Measurements from ENCODE around the gene BDP1. TPM values are rescaled to one million over a fixed set of nuclear protein-coding genes. Genes with fewer than 3 reads are reported as not detected.

The BDP1 gene
- total RNA-seq, 1 experiment from 2014 or later, result 22.0 TPM

DNA sequence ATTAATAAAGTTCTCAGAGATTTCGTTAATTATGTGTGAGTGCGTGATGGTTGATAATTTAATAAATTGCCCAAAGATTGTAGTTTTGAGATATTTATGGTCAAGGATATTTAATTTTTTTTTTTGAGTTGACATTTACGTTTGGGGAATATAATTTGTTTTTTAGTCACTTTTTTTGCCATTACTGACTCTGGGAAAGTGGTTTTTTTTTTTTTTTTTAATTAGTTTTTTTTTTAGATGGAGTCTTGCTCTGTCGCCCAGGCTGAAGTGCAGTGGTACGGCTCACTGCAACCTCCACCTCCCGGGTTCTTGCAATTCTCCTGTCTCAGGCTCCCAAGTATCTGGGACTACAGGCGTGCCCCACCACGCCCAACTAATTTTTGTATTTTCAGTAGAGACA, 1.7 kb downstream of the BDP1 start (continued):
- TF ChIP-seq REST (IDR thresholded peaks at IDR 0.05; ENCODE audit: low read depth), result no peak
- TF ChIP-seq POLR2AphosphoS5 (IDR thresholded peaks at IDR 0.05; ENCODE audit: low read depth, low read length), result no peak
- no peak for TF ChIP-seq CEBPB (IDR thresholded peaks at IDR 0.05; ENCODE audit: low read depth)
- TF ChIP-seq RAD21 (IDR thresholded peaks at IDR 0.05; ENCODE audit: low read depth), result no peak
- TF ChIP-seq ZNF274 (IDR thresholded peaks at IDR 0.05; ENCODE audit: low read depth, low read length), result no peak
- no peak for TF ChIP-seq FOSL1 (IDR thresholded peaks at IDR 0.05; ENCODE audit: low read depth)
- TF ChIP-seq YY1 (IDR thresholded peaks at IDR 0.05; ENCODE audit: extremely low read depth, insufficient replicate concordance, low read depth, low read length), result no peak
- TF ChIP-seq EGR1 (IDR thresholded peaks at IDR 0.05; ENCODE audit: low read depth), result no peak
- TF ChIP-seq CBX3 (IDR thresholded peaks at IDR 0.05; ENCODE audit: low read depth), result no peak
- no peak for TF ChIP-seq SP1 (IDR thresholded peaks at IDR 0.05; ENCODE audit: low read depth)
- no peak for TF ChIP-seq ELF1 (IDR thresholded peaks at IDR 0.05; ENCODE audit: borderline replicate concordance, low read depth)

DNA sequence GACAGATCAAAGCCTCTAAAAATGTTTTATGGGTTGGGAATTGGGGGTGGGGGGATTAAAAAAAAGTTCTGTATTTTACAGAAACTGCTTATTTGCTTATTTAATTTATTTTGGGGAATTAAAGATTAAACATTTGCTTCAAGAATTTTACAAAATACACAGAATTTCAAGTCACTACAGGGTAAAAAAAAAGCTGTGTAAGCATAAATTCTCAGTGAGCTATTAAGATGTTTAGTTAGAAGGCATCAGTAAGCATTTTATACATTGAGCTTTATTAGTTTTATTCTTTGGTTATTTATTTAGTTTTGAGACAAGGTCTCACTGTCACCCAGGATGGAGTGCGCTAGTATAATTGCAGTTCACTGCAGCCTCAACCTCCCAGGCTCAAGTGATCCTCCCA, 5.2 kb downstream of the BDP1 start:
- no peak for ATAC-seq
- Histone ChIP-seq H3K27ac (ENCODE audit: low read depth, low read length) (no peak overlapping the region), H3K27me3 (ENCODE audit: insufficient read depth, low read length) (no peaks in the 10 kb centered on the region), H4K20me1 (ENCODE audit: insufficient read depth) (no peaks in the 10 kb centered on the region), H3K4me1 (ENCODE audit: control insufficient read depth in 1 of 2, insufficient read depth in 2 of 2, low read length in 2 of 2) (peaks cover 7 to 8% of the 10 kb centered on the region in 2 experiments; a peak in 3 of 4 replicates), H3K9ac (ENCODE audit: low read length) (no peak overlapping the region), H2AFZ (ENCODE audit: low read depth, low read length, poor library complexity, severe bottlenecking) (no peak overlapping the region), H3K9me3 (ENCODE audit: control insufficient read depth in 1 of 2, insufficient read depth in 1 of 2, low read depth in 1 of 2, low read length in 2 of 2) (no peaks in the 10 kb centered on the region), H3K9me2 (ENCODE audit: insufficient read depth) (no peaks in the 10 kb centered on the region), H3K4me3 (replicated peaks in 1 of 2; ENCODE audit: low read depth in 1 of 2, low read length in 2 of 2) (no peak overlapping the region), H3K4me2 (ENCODE audit: low read length) (no peak overlapping the region), H3K79me2 (ENCODE audit: insufficient read depth, low read length) (peaks cover 61% of the 10 kb centered on the region), H3K36me3 (ENCODE audit: control insufficient read depth in 1 of 2, insufficient read depth in 2 of 2, low read length in 2 of 2) (peaks cover 27 to 47% of the 10 kb centered on the region in 2 experiments)
- DNase-seq (ENCODE audit: low read depth, low spot score), result no peak
- ChIA-PET RAD21 (ENCODE audit: low non-redundant PET in 1 of 2, low total read pairs in 2 of 2, uncharacterized antibody in 2 of 2, unreplicated experiment in 2 of 2) (no interaction called here), CTCF (interaction anchor here (1.6 kb wide), 1 partner anchor 15 kb away, joined by 10 read pairs; no protein-coding TSS in a partner anchor), POLR2A (no interaction called here)
- no TSS peak for BruUV-seq (replicated peaks)
- intact Hi-C loops (cut with micrococcal nuclease), result no loop called here
- TF ChIP-seq TCF7L2 (IDR thresholded peaks at IDR 0.05; ENCODE audit: borderline replicate concordance, extremely low read depth, insufficient read depth, insufficient read length) (no peak), RAD21 (IDR thresholded peaks at IDR 0.05; ENCODE audit: low read depth) (no peak), FOSL1 (IDR thresholded peaks at IDR 0.05; ENCODE audit: low read depth) (no peak), EZH2 (IDR thresholded peaks at IDR 0.05) (no peak), ELF1 (IDR thresholded peaks at IDR 0.05; ENCODE audit: borderline replicate concordance, low read depth) (no peak), REST (IDR thresholded peaks at IDR 0.05; ENCODE audit: low read depth) (no peak)
- TF ChIP-seq, protein P1, sequence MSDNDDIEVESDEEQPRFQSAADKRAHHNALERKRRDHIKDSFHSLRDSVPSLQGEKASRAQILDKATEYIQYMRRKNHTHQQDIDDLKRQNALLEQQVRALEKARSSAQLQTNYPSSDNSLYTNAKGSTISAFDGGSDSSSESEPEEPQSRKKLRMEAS (IDR thresholded peaks at IDR 0.05), result no peak
- TF ChIP-seq, protein P2, sequence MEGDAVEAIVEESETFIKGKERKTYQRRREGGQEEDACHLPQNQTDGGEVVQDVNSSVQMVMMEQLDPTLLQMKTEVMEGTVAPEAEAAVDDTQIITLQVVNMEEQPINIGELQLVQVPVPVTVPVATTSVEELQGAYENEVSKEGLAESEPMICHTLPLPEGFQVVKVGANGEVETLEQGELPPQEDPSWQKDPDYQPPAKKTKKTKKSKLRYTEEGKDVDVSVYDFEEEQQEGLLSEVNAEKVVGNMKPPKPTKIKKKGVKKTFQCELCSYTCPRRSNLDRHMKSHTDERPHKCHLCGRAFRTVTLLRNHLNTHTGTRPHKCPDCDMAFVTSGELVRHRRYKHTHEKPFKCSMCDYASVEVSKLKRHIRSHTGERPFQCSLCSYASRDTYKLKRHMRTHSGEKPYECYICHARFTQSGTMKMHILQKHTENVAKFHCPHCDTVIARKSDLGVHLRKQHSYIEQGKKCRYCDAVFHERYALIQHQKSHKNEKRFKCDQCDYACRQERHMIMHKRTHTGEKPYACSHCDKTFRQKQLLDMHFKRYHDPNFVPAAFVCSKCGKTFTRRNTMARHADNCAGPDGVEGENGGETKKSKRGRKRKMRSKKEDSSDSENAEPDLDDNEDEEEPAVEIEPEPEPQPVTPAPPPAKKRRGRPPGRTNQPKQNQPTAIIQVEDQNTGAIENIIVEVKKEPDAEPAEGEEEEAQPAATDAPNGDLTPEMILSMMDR (IDR thresholded peaks at IDR 0.05 in 2 of 3, conservative IDR thresholded peaks at IDR 0.05 in 1 of 3; ENCODE audit: borderline replicate concordance in 1 of 3, insufficient read depth in 1 of 3, low read depth in 2 of 3, low read length in 2 of 3), result no peak
